ENCODE measurements around the gene LHPP. TPM values are rescaled to one million over a fixed set of nuclear protein-coding genes. Genes with fewer than 3 reads are reported as not detected.

LHPP gene
- total and polyA plus RNA-seq, 10 of the 15 experiments (the other 5 are each of a cell fraction or from before 2014, with no cell fraction given): 0.79 to 9.8 (median 6.7) TPM

- Histone ChIP-seq H3K4me3 (no peak overlapping the region), H3K4me2 (ENCODE audit: control insufficient read depth, insufficient read depth) (no peak overlapping the region), H4K20me1 (ENCODE audit: control insufficient read depth, insufficient read depth) (no peaks in the 10 kb centered on the region), H3K27ac (ENCODE audit: control insufficient read depth, insufficient read depth) (no peak overlapping the region), H3K4me1 (ENCODE audit: control insufficient read depth, insufficient read depth, low read length) (peaks cover 9% of the 10 kb centered on the region), H3K27me3 (replicated peaks in 1 of 2; ENCODE audit: control insufficient read depth in 2 of 2, insufficient read depth in 2 of 2, low read length in 1 of 2) (no peaks in the 10 kb centered on the region), H3K9ac (ENCODE audit: control insufficient read depth, insufficient read depth, low read length) (no peak overlapping the region), H2AFZ (ENCODE audit: control insufficient read depth, low read depth, low read length) (no peak overlapping the region), H3K36me3 (ENCODE audit: control insufficient read depth in 2 of 2, insufficient read depth in 2 of 2, low read length in 1 of 2) (no peaks in the 10 kb centered on the region), H3K79me2 (ENCODE audit: control insufficient read depth, insufficient read depth, low read length) (no peaks in the 10 kb centered on the region), H3K9me3 (replicated peaks; ENCODE audit: control insufficient read depth, insufficient read depth, low read length) (no peaks in the 10 kb centered on the region)
- FAIRE-seq (no peak), DNase-seq (ENCODE audit: low read depth, low spot score) (no peak), ATAC-seq (no peak)
- TF ChIP-seq NR2F1 (conservative IDR thresholded peaks at IDR 0.05) (no peak), HDAC6 (IDR thresholded peaks at IDR 0.05; ENCODE audit: unreplicated experiment) (no peak), POU2F2 (IDR thresholded peaks at IDR 0.05; ENCODE audit: borderline replicate concordance, low read depth, low read length) (no peak), ASH2L (IDR thresholded peaks at IDR 0.05; ENCODE audit: borderline replicate concordance, low read depth) (no peak), HCFC1 (IDR thresholded peaks at IDR 0.05; ENCODE audit: low read length) (no peak)
- in situ Hi-C loops (cut with MboI) (no loop called here), intact Hi-C loops (cut with micrococcal nuclease; ENCODE audit: unreplicated experiment) (no loop called here)
- ChIA-PET SMC1A (ENCODE audit: uncharacterized antibody, unreplicated experiment) (interaction anchor here (0.8 kb wide), 1 partner anchor 134 kb away, joined by 3 read pairs; no protein-coding TSS in a partner anchor), RAD21 (ENCODE audit: unreplicated experiment) (no interaction called here), CTCF (no interaction called here), POLR2A (no interaction called here)
- WGBS (ENCODE audit: insufficient coverage, insufficient replicate concordance, low lambda C conversion rate, missing lambda C conversion rate): 14% methylated on average over 7 of the region's 10 CpGs
- no TSS peak for BruUV-seq (replicated peaks)
Measured at GRCh38 chr10:124606822-124607221, 145.2 kb downstream of the LHPP start.

- H3K4me1 ChIP-seq (ENCODE audit: control insufficient read depth, insufficient read depth, low read length): peaks cover 16% of the 10 kb centered on the region
- DNase-seq (ENCODE audit: low read depth, low spot score) (no peak), ATAC-seq (no peak), FAIRE-seq (no peak)
- H2AFZ ChIP-seq (ENCODE audit: control insufficient read depth, low read depth, low read length): no peak overlapping the region
- ChIA-PET POLR2A (no interaction called here), RAD21 (ENCODE audit: unreplicated experiment) (no interaction called here), SMC1A (ENCODE audit: uncharacterized antibody, unreplicated experiment) (interaction anchor here (0.8 kb wide), 1 partner anchor 134 kb away, joined by 3 read pairs; no protein-coding TSS in a partner anchor), CTCF (no interaction called here)
- no TSS peak for BruUV-seq (replicated peaks)
- no peak overlapping the region for H3K9ac ChIP-seq (ENCODE audit: control insufficient read depth, insufficient read depth, low read length)
- no peak for TF ChIP-seq ZBTB33 (IDR thresholded peaks at IDR 0.05)
- no peak for TF ChIP-seq BHLHE40 (IDR thresholded peaks at IDR 0.05; ENCODE audit: borderline replicate concordance in 1 of 2, low read depth in 2 of 2, low read length in 1 of 2)
- TF ChIP-seq ZNF207 (IDR thresholded peaks at IDR 0.05; ENCODE audit: borderline replicate concordance): no peak
- TF ChIP-seq SMC3 (IDR thresholded peaks at IDR 0.05; ENCODE audit: borderline replicate concordance, low read length): no peak
- TF ChIP-seq ATF2 (IDR thresholded peaks at IDR 0.05; ENCODE audit: low read length): no peak
- intact Hi-C loops (cut with micrococcal nuclease; ENCODE audit: unreplicated experiment): no loop called here
- no peaks in the 10 kb centered on the region for H4K20me1 ChIP-seq (ENCODE audit: control insufficient read depth, insufficient read depth)
- no peaks in the 10 kb centered on the region for H3K36me3 ChIP-seq (ENCODE audit: control insufficient read depth in 2 of 2, insufficient read depth in 2 of 2, low read length in 1 of 2)
- no peaks in the 10 kb centered on the region for H3K9me3 ChIP-seq (replicated peaks; ENCODE audit: control insufficient read depth, insufficient read depth, low read length)
- H3K4me3 ChIP-seq: no peak overlapping the region
- in situ Hi-C loops (cut with MboI): no loop called here
- H3K27me3 ChIP-seq (replicated peaks in 1 of 2; ENCODE audit: control insufficient read depth in 2 of 2, insufficient read depth in 2 of 2, low read length in 1 of 2): no peaks in the 10 kb centered on the region
- H3K79me2 ChIP-seq (ENCODE audit: control insufficient read depth, insufficient read depth, low read length): no peaks in the 10 kb centered on the region
- H3K27ac ChIP-seq (ENCODE audit: control insufficient read depth, insufficient read depth): no peak overlapping the region
- WGBS (ENCODE audit: insufficient coverage, insufficient replicate concordance, low lambda C conversion rate, missing lambda C conversion rate): 65% methylated on average over 13 of the region's 18 CpGs
- H3K4me2 ChIP-seq (ENCODE audit: control insufficient read depth, insufficient read depth): no peak overlapping the region
Measured at GRCh38 chr10:124607693-124608092, 146.1 kb downstream of the LHPP start.
